Measurements from ENCODE around the gene RPL13. TPM values are rescaled to one million over a fixed set of nuclear protein-coding genes. Genes with fewer than 3 reads are reported as not detected.
"Not testable (repeated sequence)": the region's sequence is repeated elsewhere in the genome, so short reads cannot be mapped to it uniquely, and the experiment has no call there.

Gene RPL13
- total and polyA plus RNA-seq, 10 of the 15 experiments (the other 5 are each of a cell fraction or from before 2014, with no cell fraction given) = 386 to 9,428 (median 2,486) TPM

DNA sequence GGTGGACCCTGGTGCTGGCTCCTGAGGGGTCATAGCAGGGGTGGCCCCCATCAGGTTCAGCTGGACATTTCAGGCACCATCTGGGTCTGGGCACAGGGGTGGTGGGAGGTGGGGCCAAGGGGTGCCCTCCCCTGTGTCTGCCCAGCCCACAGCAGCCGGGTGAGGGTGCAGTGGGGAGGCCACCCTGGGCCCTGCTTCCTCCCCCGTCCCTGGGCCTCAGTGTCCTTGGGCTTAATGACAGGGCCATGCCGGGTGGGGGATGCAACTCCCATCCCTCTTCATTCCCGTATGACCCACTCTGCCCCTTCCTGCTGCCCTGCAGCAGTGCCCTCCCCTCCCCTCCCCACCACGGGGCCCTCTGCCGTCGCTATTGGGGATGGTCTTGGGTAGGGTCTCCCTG, 25.7 kb downstream of the RPL13 start (continued):
- TF ChIP-seq ZBTB4 (CRISPR knock-in tag; IDR thresholded peaks at IDR 0.05) = no peak
- TF ChIP-seq MTA2 (IDR thresholded peaks at IDR 0.05; ENCODE audit: low read depth) = no peak
- no peak for TF ChIP-seq ASH2L (IDR thresholded peaks at IDR 0.05; ENCODE audit: borderline replicate concordance, low read depth)
- TF ChIP-seq RBBP5 (conservative IDR thresholded peaks at IDR 0.05) = no peak

GRCh38 chr16:89586853-89587252, 26.4 kb downstream of the RPL13 start:
- intact Hi-C loops (cut with micrococcal nuclease; ENCODE audit: unreplicated experiment) = no loop called here
- TF ChIP-seq EGR1 (IDR thresholded peaks at IDR 0.05; ENCODE audit: borderline replicate concordance in 1 of 2, low read depth in 2 of 2, low read length in 2 of 2) = peak in 1 of 2 experiments; percentile 57; a peak in 1 of 3 replicates
- no peak for TF ChIP-seq ATF7 (IDR thresholded peaks at IDR 0.05; ENCODE audit: low read depth)

DNA sequence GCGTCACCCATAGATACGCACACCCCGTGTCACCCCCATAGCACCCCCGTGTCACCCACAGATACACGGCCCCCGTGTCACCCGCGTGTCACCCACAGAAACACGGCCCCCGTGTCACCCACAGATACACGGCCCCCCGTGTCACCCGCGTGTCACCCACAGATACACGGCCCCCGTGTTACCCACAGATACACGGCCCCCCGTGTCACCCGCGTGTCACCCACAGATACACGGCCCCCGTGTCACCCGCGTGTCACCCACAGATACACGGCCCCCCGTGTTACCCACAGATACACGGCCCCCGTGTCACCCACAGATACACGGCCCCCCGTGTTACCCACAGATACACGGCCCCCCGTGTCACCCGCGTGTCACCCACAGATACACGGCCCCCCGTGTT, 27.2 kb downstream of the RPL13 start:
- H3K79me2 ChIP-seq (ENCODE audit: control insufficient read depth, insufficient read depth, low read length); H3K27ac ChIP-seq (ENCODE audit: control insufficient read depth, insufficient read depth); BruUV-seq (replicated peaks); H3K4me1 ChIP-seq (ENCODE audit: control insufficient read depth, insufficient read depth, low read length); H2AFZ ChIP-seq (ENCODE audit: control insufficient read depth, low read depth, low read length); intact Hi-C loops (cut with micrococcal nuclease; ENCODE audit: unreplicated experiment); POLR2A ChIA-PET; ATAC-seq; FAIRE-seq; in situ Hi-C loops (cut with MboI); H3K4me2 ChIP-seq (ENCODE audit: control insufficient read depth, insufficient read depth); H3K4me3 ChIP-seq; H3K27me3 ChIP-seq (replicated peaks in 1 of 2; ENCODE audit: control insufficient read depth in 2 of 2, insufficient read depth in 2 of 2, low read length in 1 of 2); H3K36me3 ChIP-seq (ENCODE audit: control insufficient read depth in 2 of 2, insufficient read depth in 2 of 2, low read length in 1 of 2); H4K20me1 ChIP-seq (ENCODE audit: control insufficient read depth, insufficient read depth); DNase-seq (ENCODE audit: low read depth, low spot score); H3K9ac ChIP-seq (ENCODE audit: control insufficient read depth, insufficient read depth, low read length); CTCF ChIA-PET; SMC1A ChIA-PET (ENCODE audit: uncharacterized antibody, unreplicated experiment); H3K9me3 ChIP-seq (replicated peaks; ENCODE audit: control insufficient read depth, insufficient read depth, low read length); RAD21 ChIA-PET (ENCODE audit: unreplicated experiment): not testable (repeated sequence)
- WGBS (ENCODE audit: insufficient coverage, insufficient replicate concordance, low lambda C conversion rate, missing lambda C conversion rate) = 100% methylated on average over 1 of the region's 36 CpGs

More at GRCh38 chr16:89586853-89587252, 26.4 kb downstream of the RPL13 start:
- no peak for ATAC-seq
- no peaks in the 10 kb centered on the region for H3K9me3 ChIP-seq (replicated peaks; ENCODE audit: control insufficient read depth, insufficient read depth, low read length)
- in situ Hi-C loops (cut with MboI) = no loop called here
- H3K36me3 ChIP-seq (ENCODE audit: control insufficient read depth in 2 of 2, insufficient read depth in 2 of 2, low read length in 1 of 2) = no peaks in the 10 kb centered on the region
- no peak overlapping the region for H3K4me3 ChIP-seq
- BruUV-seq (replicated peaks) = no TSS peak
- 93% methylated on average over 10 of the region's 25 CpGs for WGBS (ENCODE audit: insufficient coverage, insufficient replicate concordance, low lambda C conversion rate, missing lambda C conversion rate)
- H2AFZ ChIP-seq (ENCODE audit: control insufficient read depth, low read depth, low read length) = no peak overlapping the region
- H4K20me1 ChIP-seq (ENCODE audit: control insufficient read depth, insufficient read depth) = no peaks in the 10 kb centered on the region
- RAD21 ChIA-PET (ENCODE audit: unreplicated experiment) = no interaction called here
- POLR2A ChIA-PET = no interaction called here
- SMC1A ChIA-PET (ENCODE audit: uncharacterized antibody, unreplicated experiment) = no interaction called here
- no peak for FAIRE-seq
- H3K79me2 ChIP-seq (ENCODE audit: control insufficient read depth, insufficient read depth, low read length) = no peaks in the 10 kb centered on the region
- CTCF ChIA-PET = no interaction called here
- no peaks in the 10 kb centered on the region for H3K4me1 ChIP-seq (ENCODE audit: control insufficient read depth, insufficient read depth, low read length)
- no peak overlapping the region for H3K27ac ChIP-seq (ENCODE audit: control insufficient read depth, insufficient read depth)
- no peak overlapping the region for H3K4me2 ChIP-seq (ENCODE audit: control insufficient read depth, insufficient read depth)
- no peaks in the 10 kb centered on the region for H3K27me3 ChIP-seq (replicated peaks in 1 of 2; ENCODE audit: control insufficient read depth in 2 of 2, insufficient read depth in 2 of 2, low read length in 1 of 2)
- no peak overlapping the region for H3K9ac ChIP-seq (ENCODE audit: control insufficient read depth, insufficient read depth, low read length)
- DNase-seq (ENCODE audit: low read depth, low spot score) = no peak
